Adrenal gland (tissue), 5 donors: ENCODE results near the gene MRPL24.

Experiments
- POLR2A ChIP-seq, 2 donors: fragments of 450-650 bp; IDR thresholded peaks; one replicate each; pipeline ENCODE4 v1.6.1; 2017; ENCODE audit warnings: antibody characterized with exemption in 2 of 2, mild to moderate bottlenecking in 2 of 2, moderate library complexity in 1 of 2
- TF ChIP-seq, protein P1 (sequence below), 6 experiments: fragments of 450-650 bp in 4 of 6; fragments of 200-600 bp in 2 of 6; sonication (generic) in 1 of 6; IDR thresholded peaks; 1 replicate in 5 of 6; 2 replicates in 1 of 6; pipeline versions ENCODE4 v1.5.1 to v1.8.0; 2016 to 2021; ENCODE audit warnings: antibody characterized with exemption in 6 of 6, mild to moderate bottlenecking in 2 of 6, moderate library complexity in 1 of 6
- donor health status: DM: no; HTN: no; CAD: no.

- TF ChIP-seq, protein P1, sequence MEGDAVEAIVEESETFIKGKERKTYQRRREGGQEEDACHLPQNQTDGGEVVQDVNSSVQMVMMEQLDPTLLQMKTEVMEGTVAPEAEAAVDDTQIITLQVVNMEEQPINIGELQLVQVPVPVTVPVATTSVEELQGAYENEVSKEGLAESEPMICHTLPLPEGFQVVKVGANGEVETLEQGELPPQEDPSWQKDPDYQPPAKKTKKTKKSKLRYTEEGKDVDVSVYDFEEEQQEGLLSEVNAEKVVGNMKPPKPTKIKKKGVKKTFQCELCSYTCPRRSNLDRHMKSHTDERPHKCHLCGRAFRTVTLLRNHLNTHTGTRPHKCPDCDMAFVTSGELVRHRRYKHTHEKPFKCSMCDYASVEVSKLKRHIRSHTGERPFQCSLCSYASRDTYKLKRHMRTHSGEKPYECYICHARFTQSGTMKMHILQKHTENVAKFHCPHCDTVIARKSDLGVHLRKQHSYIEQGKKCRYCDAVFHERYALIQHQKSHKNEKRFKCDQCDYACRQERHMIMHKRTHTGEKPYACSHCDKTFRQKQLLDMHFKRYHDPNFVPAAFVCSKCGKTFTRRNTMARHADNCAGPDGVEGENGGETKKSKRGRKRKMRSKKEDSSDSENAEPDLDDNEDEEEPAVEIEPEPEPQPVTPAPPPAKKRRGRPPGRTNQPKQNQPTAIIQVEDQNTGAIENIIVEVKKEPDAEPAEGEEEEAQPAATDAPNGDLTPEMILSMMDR (IDR thresholded peaks at IDR 0.05) = no peak
- TF ChIP-seq POLR2A (IDR thresholded peaks at IDR 0.05) = no peak
These were observed 47.7 kb downstream of the MRPL24 start for GRCh38 chr1:156692925-156693847.
